ENCODE data around the gene TEKTIP1. TPM values are rescaled to one million over a fixed set of nuclear protein-coding genes. Genes with fewer than 3 reads are reported as not detected.

The TEKTIP1 gene
- total RNA-seq, 6 donors from 2014 or later = 1.6 to 7.3 (median 6.2) TPM; not detected in 3

- Histone ChIP-seq H3K36me3 (peaks cover 15 to 79% (median 74%) of the 10 kb centered on the region in 4 donors), H3K27me3 (no peaks in the 10 kb centered on the region), H3K27ac (no peak overlapping the region), H3K9me3 (no peaks in the 10 kb centered on the region), H3K4me1 (no peaks in the 10 kb centered on the region), H3K4me3 (no peak overlapping the region)
- no peak for ATAC-seq (ENCODE audit: low FRiP score in 2 of 2)
- DNase-seq = peak in 1 of 2 donors; percentile 75
- 94 to 100% methylated on average over 4 to 23 of the region's 29 CpGs for WGBS, 2 donors
- no peak for TF ChIP-seq POLR2A (IDR thresholded peaks at IDR 0.05)
- TF ChIP-seq EP300 (IDR thresholded peaks at IDR 0.05) = no peak
- no peak for TF ChIP-seq CTCF (IDR thresholded peaks at IDR 0.05)
- TF ChIP-seq POLR2AphosphoS5 (IDR thresholded peaks at IDR 0.05) = no peak
These were observed 7.3 kb upstream of the TEKTIP1 start for GRCh38 chr19:3531716-3532115.

- H3K27me3 ChIP-seq = no peaks in the 10 kb centered on the region
- DNase-seq = peak in 1 of 2 donors; percentile 79
- H3K4me1 ChIP-seq = no peaks in the 10 kb centered on the region
- no peak overlapping the region for H3K27ac ChIP-seq
- TF ChIP-seq CTCF (IDR thresholded peaks at IDR 0.05) (no peak), EP300 (IDR thresholded peaks at IDR 0.05) (no peak), POLR2AphosphoS5 (IDR thresholded peaks at IDR 0.05) (no peak), POLR2A (IDR thresholded peaks at IDR 0.05) (no peak)
- ATAC-seq (ENCODE audit: low FRiP score in 2 of 2) = no peak
- no peaks in the 10 kb centered on the region for H3K9me3 ChIP-seq
- peaks cover 15 to 79% (median 68%) of the 10 kb centered on the region in 4 donors for H3K36me3 ChIP-seq
- no peak overlapping the region for H3K4me3 ChIP-seq
- WGBS, 2 donors = 94 to 97% methylated on average over 9 to 20 of the region's 33 CpGs
These were observed 6.7 kb upstream of the TEKTIP1 start for GRCh38 chr19:3532154-3532786.

- Histone ChIP-seq H3K36me3 (peaks cover 11 to 79% (median 61%) of the 10 kb centered on the region in 4 donors), H3K4me3 (no peak overlapping the region), H3K27ac (no peak overlapping the region), H3K27me3 (no peaks in the 10 kb centered on the region), H3K9me3 (no peaks in the 10 kb centered on the region), H3K4me1 (no peaks in the 10 kb centered on the region)
- DNase-seq = no peak
- WGBS, 2 donors = 91 to 100% methylated on average over 4 to 15 of the region's 17 CpGs
- no peak for ATAC-seq (ENCODE audit: low FRiP score in 2 of 2)
- no peak for TF ChIP-seq POLR2A (IDR thresholded peaks at IDR 0.05)
- no peak for TF ChIP-seq EP300 (IDR thresholded peaks at IDR 0.05)
- no peak for TF ChIP-seq POLR2AphosphoS5 (IDR thresholded peaks at IDR 0.05)
These were observed 5.9 kb upstream of the TEKTIP1 start for GRCh38 chr19:3533033-3533432.

GRCh38 chr19:3533563-3534216 lies 5.3 kb upstream of the TEKTIP1 start:
- Histone ChIP-seq H3K27me3 (no peaks in the 10 kb centered on the region), H3K27ac (no peak overlapping the region), H3K4me3 (no peak overlapping the region), H3K4me1 (no peaks in the 10 kb centered on the region), H3K9me3 (no peaks in the 10 kb centered on the region), H3K36me3 (peaks cover 11 to 78% (median 57%) of the 10 kb centered on the region in 4 donors)
- ATAC-seq (ENCODE audit: low FRiP score in 2 of 2) = no peak
- 83 to 96% methylated on average over 11 to 12 of the region's 12 CpGs for WGBS, 2 donors
- DNase-seq = no peak
- no peak for TF ChIP-seq POLR2AphosphoS5 (IDR thresholded peaks at IDR 0.05)
- no peak for TF ChIP-seq CTCF (IDR thresholded peaks at IDR 0.05)
- TF ChIP-seq EP300 (IDR thresholded peaks at IDR 0.05) = no peak
- TF ChIP-seq POLR2A (IDR thresholded peaks at IDR 0.05) = no peak

GRCh38 chr19:3534375-3535234 lies 4.4 kb upstream of the TEKTIP1 start:
- Histone ChIP-seq H3K9me3 (no peaks in the 10 kb centered on the region), H3K27me3 (no peaks in the 10 kb centered on the region), H3K4me3 (no peak overlapping the region), H3K36me3 (peaks cover 11 to 85% (median 59%) of the 10 kb centered on the region in 4 donors), H3K4me1 (no peaks in the 10 kb centered on the region), H3K27ac (no peak overlapping the region)
- DNase-seq (peak in 1 of 2 donors; percentile 80), ATAC-seq (ENCODE audit: low FRiP score in 2 of 2) (no peak)
- TF ChIP-seq POLR2AphosphoS5 (IDR thresholded peaks at IDR 0.05) (no peak), CTCF (IDR thresholded peaks at IDR 0.05) (no peak), EP300 (IDR thresholded peaks at IDR 0.05) (no peak), POLR2A (IDR thresholded peaks at IDR 0.05) (no peak)
- WGBS, 2 donors = 93 to 94% methylated on average over 17 to 37 of the region's 38 CpGs

Measured in upper lobe of left lung (tissue), 6 donors.